PFSK-1 (cell line): ENCODE data around the gene C6.

Source experiments
- FOXP2 ChIP-seq: optimal IDR thresholded peaks from 2 replicates; pipeline ENCODE3; 2011; ENCODE audit warnings: borderline replicate concordance, control low read depth, inconsistent platforms; ENCODE audit not compliant: insufficient read depth; ENCODE audit errors: extremely low read length, extremely low read depth
- POLR2AphosphoS5 ChIP-seq: IDR thresholded peaks from 2 replicates; pipeline ENCODE4 v1.6.1; 2012; ENCODE audit warnings: low read depth, mild to moderate bottlenecking, control low read depth, low read length, moderate library complexity
- REST ChIP-seq, 2 experiments: IDR thresholded peaks; 2 replicates each; pipeline versions ENCODE4 v1.6.1 to v1.8.0; 2011 to 2012; ENCODE audit warnings: low read depth in 2 of 2, low read length in 2 of 2, control low read depth in 1 of 2, inconsistent platforms in 1 of 2, mild to moderate bottlenecking in 1 of 2, moderate library complexity in 1 of 2; ENCODE audit not compliant: insufficient read depth in 1 of 2
- SIN3A ChIP-seq: IDR thresholded peaks from 2 replicates; pipeline ENCODE4 v1.6.1; 2012; ENCODE audit warnings: mild to moderate bottlenecking, low read length, moderate library complexity, borderline replicate concordance; ENCODE audit not compliant: insufficient read depth
- TAF1 ChIP-seq: IDR thresholded peaks from 2 replicates; pipeline ENCODE4 v1.6.1; 2012; ENCODE audit warnings: low read length, control low read depth, borderline replicate concordance; ENCODE audit not compliant: insufficient read depth

C6 gene

GRCh38 chr5:41194339-41194738 is 19.0 kb downstream of the C6 start:
- no peak for TF ChIP-seq FOXP2
- TF ChIP-seq TAF1: no peak
- TF ChIP-seq REST (IDR thresholded peaks at IDR 0.05; ENCODE audit: insufficient read depth in 1 of 2, low read depth in 2 of 2, low read length in 2 of 2): no peak

GRCh38 chr5:41193456-41194205 is 19.7 kb downstream of the C6 start:
- TF ChIP-seq REST (IDR thresholded peaks at IDR 0.05; ENCODE audit: insufficient read depth in 1 of 2, low read depth in 2 of 2, low read length in 2 of 2) (0 out of 4 replicates have a peak, but pooled peaks of 1 of the 2 experiments have one; percentile 15), TAF1 (no peak)

- TF ChIP-seq TAF1: no peak
Measured at GRCh38 chr5:41191249-41191648, 22.1 kb downstream of the C6 start.

- TF ChIP-seq FOXP2: no peak
- no peak for TF ChIP-seq POLR2AphosphoS5
- no peak for TF ChIP-seq TAF1
- no peak for TF ChIP-seq SIN3A
- no peak for TF ChIP-seq REST (IDR thresholded peaks at IDR 0.05; ENCODE audit: insufficient read depth in 1 of 2, low read depth in 2 of 2, low read length in 2 of 2)
Measured at GRCh38 chr5:41186143-41186542, 27.2 kb downstream of the C6 start.

GRCh38 chr5:41182666-41183065 is 30.7 kb downstream of the C6 start:
- no peak for TF ChIP-seq REST (IDR thresholded peaks at IDR 0.05; ENCODE audit: insufficient read depth in 1 of 2, low read depth in 2 of 2, low read length in 2 of 2)
- no peak for TF ChIP-seq POLR2AphosphoS5
- TF ChIP-seq TAF1: no peak
- TF ChIP-seq FOXP2: no peak
- no peak for TF ChIP-seq SIN3A
